Endothelial cell of umbilical vein (primary cell): ENCODE measurements around the gene STK10.

Experiments used
- CTCF ChIP-seq, 2 donors: IDR thresholded peaks; 1 replicate in 1 of 2; 2 replicates in 1 of 2; pipeline ENCODE4 v1.5.1; 2011; ENCODE audit warnings: low read length in 2 of 2, mild to moderate bottlenecking in 2 of 2, moderate library complexity in 2 of 2, control low read depth in 1 of 2, inconsistent platforms in 1 of 2, low read depth in 1 of 2; ENCODE audit not compliant: insufficient read depth in 1 of 2; ENCODE audit errors: extremely low read depth in 1 of 2
- FOS ChIP-seq: IDR thresholded peaks from 2 replicates; pipeline ENCODE4 v1.6.1; 2011; ENCODE audit warnings: mild to moderate bottlenecking, low read length, moderate library complexity, borderline replicate concordance; ENCODE audit not compliant: insufficient read depth
- POLR2AphosphoS5 ChIP-seq: IDR thresholded peaks from 2 replicates; pipeline ENCODE4 v1.6.1; 2012; ENCODE audit warnings: low read depth, mild to moderate bottlenecking, control low read depth, low read length, moderate library complexity; ENCODE audit not compliant: insufficient read depth

GRCh38 chr5:172115541-172115982, 72.5 kb downstream of the STK10 start:
- no peak for TF ChIP-seq POLR2AphosphoS5
- no peak for TF ChIP-seq FOS
- TF ChIP-seq CTCF (IDR thresholded peaks at IDR 0.05; ENCODE audit: extremely low read depth in 1 of 2, insufficient read depth in 1 of 2, low read depth in 1 of 2, low read length in 2 of 2): no peak
